Nephron (organoid): ENCODE measurements around the gene C11orf52.

ENCODE experiments used
- H3K27ac Mint-ChIP-seq, 3 experiments: 2 replicates each; pipeline ENCODE4 v1.8.0; 2020; ENCODE audit warnings: mixed read lengths in 3 of 3, mild to moderate bottlenecking in 2 of 3, moderate library complexity in 1 of 3
- H3K27me3 Mint-ChIP-seq: 2 replicates; pipeline ENCODE4 v1.8.0; 2021; ENCODE audit warnings: low read depth, mild to moderate bottlenecking, moderate library complexity, mixed read lengths
- H3K36me3 Mint-ChIP-seq: 2 replicates; pipeline ENCODE4 v1.8.0; 2020; ENCODE audit warnings: low read depth, mixed read lengths
- H3K4me1 Mint-ChIP-seq: 2 replicates; pipeline ENCODE4 v1.8.0; 2020; ENCODE audit warnings: mixed read lengths
- H3K4me3 Mint-ChIP-seq, 3 experiments: 2 replicates each; pipeline ENCODE4 v1.8.0; 2020; ENCODE audit warnings: mild to moderate bottlenecking in 3 of 3, mixed read lengths in 3 of 3, moderate library complexity in 2 of 3
- H3K9me3 Mint-ChIP-seq: 2 replicates; pipeline ENCODE4 v1.8.0; 2020; ENCODE audit warnings: mixed read lengths
- TF ChIP-seq, protein P1 (sequence below), 3 experiments: fragments of 200-600 bp; sonication (generic); IDR thresholded peaks; one replicate each; pipeline ENCODE4 v1.5.0; 2021; ENCODE audit warnings: antibody characterized with exemption in 3 of 3; ENCODE audit not compliant: unreplicated experiment in 3 of 3

The C11orf52 gene

GRCh38 chr11:111957663-111958444 lies 39.1 kb downstream of the C11orf52 start:
- Mint-ChIP-seq H3K27ac (peak overlapping the region in 1 of 3 experiments; percentile 1), H3K4me3 (no peak overlapping the region), H3K4me1 (peaks cover 13% of the 10 kb centered on the region), H3K9me3 (no peaks in the 10 kb centered on the region), H3K36me3 (peaks cover 18% of the 10 kb centered on the region), H3K27me3 (peaks cover 5% of the 10 kb centered on the region)
- TF ChIP-seq, protein P1, sequence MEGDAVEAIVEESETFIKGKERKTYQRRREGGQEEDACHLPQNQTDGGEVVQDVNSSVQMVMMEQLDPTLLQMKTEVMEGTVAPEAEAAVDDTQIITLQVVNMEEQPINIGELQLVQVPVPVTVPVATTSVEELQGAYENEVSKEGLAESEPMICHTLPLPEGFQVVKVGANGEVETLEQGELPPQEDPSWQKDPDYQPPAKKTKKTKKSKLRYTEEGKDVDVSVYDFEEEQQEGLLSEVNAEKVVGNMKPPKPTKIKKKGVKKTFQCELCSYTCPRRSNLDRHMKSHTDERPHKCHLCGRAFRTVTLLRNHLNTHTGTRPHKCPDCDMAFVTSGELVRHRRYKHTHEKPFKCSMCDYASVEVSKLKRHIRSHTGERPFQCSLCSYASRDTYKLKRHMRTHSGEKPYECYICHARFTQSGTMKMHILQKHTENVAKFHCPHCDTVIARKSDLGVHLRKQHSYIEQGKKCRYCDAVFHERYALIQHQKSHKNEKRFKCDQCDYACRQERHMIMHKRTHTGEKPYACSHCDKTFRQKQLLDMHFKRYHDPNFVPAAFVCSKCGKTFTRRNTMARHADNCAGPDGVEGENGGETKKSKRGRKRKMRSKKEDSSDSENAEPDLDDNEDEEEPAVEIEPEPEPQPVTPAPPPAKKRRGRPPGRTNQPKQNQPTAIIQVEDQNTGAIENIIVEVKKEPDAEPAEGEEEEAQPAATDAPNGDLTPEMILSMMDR (IDR thresholded peaks at IDR 0.05; ENCODE audit: unreplicated experiment in 3 of 3): no peak

GRCh38 chr11:111960916-111961315 lies 42.2 kb downstream of the C11orf52 start:
- Mint-ChIP-seq H3K4me3 (no peak overlapping the region), H3K27ac (peak overlapping the region in 1 of 3 experiments; percentile 35), H3K27me3 (peaks cover 5% of the 10 kb centered on the region), H3K9me3 (no peaks in the 10 kb centered on the region), H3K36me3 (peaks cover 26% of the 10 kb centered on the region), H3K4me1 (peaks cover 19% of the 10 kb centered on the region)
- TF ChIP-seq, protein P1 (IDR thresholded peaks at IDR 0.05; ENCODE audit: unreplicated experiment in 3 of 3): no peak

- peaks cover 19% of the 10 kb centered on the region for H3K4me1 Mint-ChIP-seq
- no peak overlapping the region for H3K4me3 Mint-ChIP-seq
- TF ChIP-seq, protein P1 (IDR thresholded peaks at IDR 0.05; ENCODE audit: unreplicated experiment in 3 of 3): no peak
- no peak overlapping the region for H3K27ac Mint-ChIP-seq
- H3K36me3 Mint-ChIP-seq: peaks cover 27% of the 10 kb centered on the region
- H3K9me3 Mint-ChIP-seq: no peaks in the 10 kb centered on the region
- H3K27me3 Mint-ChIP-seq: peaks cover 5% of the 10 kb centered on the region
Observed at GRCh38 chr11:111961389-111962300, 42.9 kb downstream of the C11orf52 start.

DNA sequence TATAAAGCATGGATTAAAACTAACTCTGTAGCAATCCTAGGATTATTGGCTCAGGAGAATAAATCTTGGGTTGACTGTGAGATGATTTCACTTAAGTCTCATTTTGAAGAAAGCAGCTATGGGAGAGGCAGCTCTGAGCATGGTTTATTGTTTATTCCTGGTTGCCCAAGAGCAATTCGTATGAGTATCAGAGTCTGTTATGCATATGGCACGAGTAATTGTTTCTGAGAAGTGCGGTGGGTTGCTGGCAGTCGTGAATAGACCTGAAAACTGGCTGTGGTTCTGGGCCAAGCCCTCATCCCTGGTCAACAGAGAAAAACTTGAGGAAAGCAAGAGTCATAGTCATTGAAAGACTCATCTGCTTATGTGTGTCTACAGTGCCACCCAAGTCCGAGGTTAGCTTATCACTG lies 45.2 kb downstream of the C11orf52 start:
- Mint-ChIP-seq H3K36me3 (peaks cover 36% of the 10 kb centered on the region), H3K9me3 (no peaks in the 10 kb centered on the region), H3K4me1 (peaks cover 12% of the 10 kb centered on the region), H3K27ac (peak overlapping the region; percentile 19 to 43 (median 22)), H3K27me3 (peaks cover 5% of the 10 kb centered on the region), H3K4me3 (no peak overlapping the region)
- TF ChIP-seq, protein P1 (IDR thresholded peaks at IDR 0.05; ENCODE audit: unreplicated experiment in 3 of 3): no peak

GRCh38 chr11:111966678-111967077 lies 48.0 kb downstream of the C11orf52 start:
- Mint-ChIP-seq H3K4me1 (peaks cover 6% of the 10 kb centered on the region), H3K36me3 (peaks cover 55% of the 10 kb centered on the region), H3K27ac (no peak overlapping the region), H3K27me3 (peaks cover 5% of the 10 kb centered on the region), H3K4me3 (no peak overlapping the region), H3K9me3 (no peaks in the 10 kb centered on the region)
- TF ChIP-seq, protein P1 (IDR thresholded peaks at IDR 0.05; ENCODE audit: unreplicated experiment in 3 of 3): no peak
